GM20000 (cell line): ENCODE measurements around the gene B3GNT2.

Experiments
- DNase-seq: peaks from one replicate; pipeline ENCODE4 v3.0.0; 2012; ENCODE audit warnings: low spot score
- CTCF ChIP-seq: IDR thresholded peaks from 2 replicates; pipeline ENCODE4 v1.5.1; 2012; ENCODE audit warnings: mild to moderate bottlenecking, control low read depth; ENCODE audit errors: extremely low read depth, missing control alignments

B3GNT2 gene

GRCh38 chr2:62248226-62248625 is 52.3 kb downstream of the B3GNT2 start:
- TF ChIP-seq CTCF = no peak
- no peak for DNase-seq

GRCh38 chr2:62250239-62250638 is 54.3 kb downstream of the B3GNT2 start:
- TF ChIP-seq CTCF = no peak
- no peak for DNase-seq

- TF ChIP-seq CTCF = no peak
- no peak for DNase-seq
Measured at GRCh38 chr2:62254424-62255266, 58.7 kb downstream of the B3GNT2 start.

- DNase-seq = no peak
- TF ChIP-seq CTCF = no peak
Measured at GRCh38 chr2:62257466-62257865, 61.6 kb downstream of the B3GNT2 start.

GRCh38 chr2:62263076-62263715 is 67.3 kb downstream of the B3GNT2 start:
- no peak for DNase-seq
- TF ChIP-seq CTCF = no peak

GRCh38 chr2:62264186-62264585 is 68.3 kb downstream of the B3GNT2 start:
- no peak for TF ChIP-seq CTCF
- DNase-seq = no peak

- TF ChIP-seq CTCF = no peak
- no peak for DNase-seq
Measured at GRCh38 chr2:62265106-62265505, 69.2 kb downstream of the B3GNT2 start.
